ENCODE measurements around the gene TRA2A. TPM values are rescaled to one million over a fixed set of nuclear protein-coding genes. Genes with fewer than 3 reads are reported as not detected.
A peak's percentile ranks its signal among the peaks of the same experiment; 100 is the strongest.
"Not testable (repeated sequence)": the region's sequence is repeated elsewhere in the genome, so short reads cannot be mapped to it uniquely, and the experiment has no call there.

Gene TRA2A
- polyA plus RNA-seq, 4 donors, result 171 to 260 (median 191) TPM

- no peak for DNase-seq (ENCODE audit: low read depth in 4 of 4, low spot score in 3 of 4)
Measured at GRCh38 chr7:23514755-23515154, 17.0 kb downstream of the TRA2A start.

- DNase-seq (ENCODE audit: low read depth in 4 of 4, low spot score in 3 of 4), result not testable (repeated sequence)
Measured at GRCh38 chr7:23513746-23514145, 18.0 kb downstream of the TRA2A start.

GRCh38 chr7:23494009-23494408, 37.8 kb downstream of the TRA2A start:
- DNase-seq (ENCODE audit: low read depth in 4 of 4, low spot score in 3 of 4), result no peak

- no peak for DNase-seq (ENCODE audit: low read depth in 4 of 4, low spot score in 3 of 4)
Measured at GRCh38 chr7:23491502-23491901, 40.3 kb downstream of the TRA2A start.

- peak in 1 of 4 donors; percentile 53 for DNase-seq (ENCODE audit: low read depth in 4 of 4, low spot score in 3 of 4)
Measured at GRCh38 chr7:23490357-23491135, 41.2 kb downstream of the TRA2A start.

GRCh38 chr7:23488714-23489113, 43.1 kb downstream of the TRA2A start:
- DNase-seq (ENCODE audit: low read depth in 4 of 4, low spot score in 3 of 4), result not testable (repeated sequence)

- DNase-seq (ENCODE audit: low read depth in 4 of 4, low spot score in 3 of 4), result no peak
Measured at GRCh38 chr7:23487670-23488069, 44.1 kb downstream of the TRA2A start.

GRCh38 chr7:23486002-23486773, 45.6 kb downstream of the TRA2A start:
- DNase-seq (ENCODE audit: low read depth in 4 of 4, low spot score in 3 of 4), result no peak

- no peak for DNase-seq (ENCODE audit: low read depth in 4 of 4, low spot score in 3 of 4)
Measured at GRCh38 chr7:23482686-23483085, 49.1 kb downstream of the TRA2A start.

- no peak for DNase-seq (ENCODE audit: low read depth in 4 of 4, low spot score in 3 of 4)
Measured at GRCh38 chr7:23477962-23478866, 53.6 kb downstream of the TRA2A start.

- no peak for DNase-seq (ENCODE audit: low read depth in 4 of 4, low spot score in 3 of 4)
Measured at GRCh38 chr7:23477157-23477499, 54.7 kb downstream of the TRA2A start.

GRCh38 chr7:23476286-23477156, 55.3 kb downstream of the TRA2A start:
- no peak for DNase-seq (ENCODE audit: low read depth in 4 of 4, low spot score in 3 of 4)

- no peak for DNase-seq (ENCODE audit: low read depth in 4 of 4, low spot score in 3 of 4)
Measured at GRCh38 chr7:23475576-23475839, 56.3 kb downstream of the TRA2A start.

- peak in 1 of 4 donors; percentile 12 for DNase-seq (ENCODE audit: low read depth in 4 of 4, low spot score in 3 of 4)
Measured at GRCh38 chr7:23474829-23475575, 56.8 kb downstream of the TRA2A start.

GRCh38 chr7:23474094-23474828, 57.5 kb downstream of the TRA2A start:
- DNase-seq (ENCODE audit: low read depth in 4 of 4, low spot score in 3 of 4), result peak; percentile 88 to 94 (median 90)

GRCh38 chr7:23473844-23474093, 58.0 kb downstream of the TRA2A start:
- DNase-seq (ENCODE audit: low read depth in 4 of 4, low spot score in 3 of 4), result no peak

GRCh38 chr7:23472956-23473843, 58.6 kb downstream of the TRA2A start:
- no peak for DNase-seq (ENCODE audit: low read depth in 4 of 4, low spot score in 3 of 4)

- no peak for DNase-seq (ENCODE audit: low read depth in 4 of 4, low spot score in 3 of 4)
Measured at GRCh38 chr7:23472556-23472955, 59.2 kb downstream of the TRA2A start.
